ENCODE measurements around the gene PHETA2. TPM values are rescaled to one million over a fixed set of nuclear protein-coding genes. Genes with fewer than 3 reads are reported as not detected.
A peak's percentile ranks its signal among the peaks of the same experiment; 100 is the strongest.
"Not testable (repeated sequence)": the region's sequence is repeated elsewhere in the genome, so short reads cannot be mapped to it uniquely, and the experiment has no call there.

The PHETA2 gene
- total and polyA plus RNA-seq, 2 of the 13 experiments (the other 11 are each of a cell fraction or from before 2014, with no cell fraction given), result 0.07 TPM; not detected in 1

DNA sequence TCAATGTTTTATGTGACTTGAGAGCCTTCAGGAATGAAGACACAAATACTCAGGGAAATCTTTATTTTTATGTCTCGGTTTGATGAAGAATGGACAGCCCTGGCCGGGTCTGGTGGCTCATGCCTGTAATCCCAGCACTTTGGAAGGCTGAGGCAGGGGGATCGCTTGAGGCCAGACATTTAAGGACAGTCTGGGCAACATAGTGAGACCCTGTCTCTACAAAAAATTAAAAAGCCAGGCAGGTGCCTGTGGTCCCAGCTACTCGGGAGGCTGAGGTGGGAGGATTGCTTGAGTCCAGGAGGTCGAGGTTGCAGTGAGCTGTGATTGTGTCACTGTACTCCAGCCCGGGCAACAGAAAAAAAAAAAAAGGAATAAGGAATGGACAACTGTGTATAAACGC is 2.5 kb upstream of the PHETA2 start:
- H3K27me3 ChIP-seq (ENCODE audit: control insufficient read depth in 1 of 2, insufficient read depth in 2 of 2, low read length in 2 of 2); H3K36me3 ChIP-seq (replicated peaks in 1 of 2; ENCODE audit: control insufficient read depth in 1 of 2, insufficient read depth in 2 of 2, low read length in 2 of 2); CTCF ChIA-PET (ENCODE audit: low intra/inter-chr PET ratio, low total read pairs); H3K9me3 ChIP-seq (ENCODE audit: low read length); intact Hi-C loops (cut with micrococcal nuclease; ENCODE audit: unreplicated experiment); DNase-seq (ENCODE audit: low spot score); BruUV-seq (replicated peaks); H3K27ac ChIP-seq (ENCODE audit: extremely low read length, insufficient read depth, low read length); H3K79me2 ChIP-seq (ENCODE audit: insufficient read depth, low read length); ATAC-seq; H4K20me1 ChIP-seq (ENCODE audit: insufficient read depth, low read length); FAIRE-seq: not testable (repeated sequence)
- POLR2A ChIA-PET, result interaction anchor here (2.3 to 2.5 kb wide), 2 partner anchors 8 to 19 kb away, joined by 16 to 21 read pairs; partner anchors contain the start of genes NDUFA6 and SMDT1
- 38% methylated on average over 7 of the region's 7 CpGs for WGBS (ENCODE audit: low lambda C conversion rate)
- in situ Hi-C loops (cut with HindIII; ENCODE audit: extremely low pct_ligation_motif_present, low pct_unique_long_range_greater_than_20kb), result loop anchor here (5.0 kb wide), 1 partner anchor 104 kb away; the partner anchor contains the start of gene SEPTIN3
- TF ChIP-seq, protein P1, sequence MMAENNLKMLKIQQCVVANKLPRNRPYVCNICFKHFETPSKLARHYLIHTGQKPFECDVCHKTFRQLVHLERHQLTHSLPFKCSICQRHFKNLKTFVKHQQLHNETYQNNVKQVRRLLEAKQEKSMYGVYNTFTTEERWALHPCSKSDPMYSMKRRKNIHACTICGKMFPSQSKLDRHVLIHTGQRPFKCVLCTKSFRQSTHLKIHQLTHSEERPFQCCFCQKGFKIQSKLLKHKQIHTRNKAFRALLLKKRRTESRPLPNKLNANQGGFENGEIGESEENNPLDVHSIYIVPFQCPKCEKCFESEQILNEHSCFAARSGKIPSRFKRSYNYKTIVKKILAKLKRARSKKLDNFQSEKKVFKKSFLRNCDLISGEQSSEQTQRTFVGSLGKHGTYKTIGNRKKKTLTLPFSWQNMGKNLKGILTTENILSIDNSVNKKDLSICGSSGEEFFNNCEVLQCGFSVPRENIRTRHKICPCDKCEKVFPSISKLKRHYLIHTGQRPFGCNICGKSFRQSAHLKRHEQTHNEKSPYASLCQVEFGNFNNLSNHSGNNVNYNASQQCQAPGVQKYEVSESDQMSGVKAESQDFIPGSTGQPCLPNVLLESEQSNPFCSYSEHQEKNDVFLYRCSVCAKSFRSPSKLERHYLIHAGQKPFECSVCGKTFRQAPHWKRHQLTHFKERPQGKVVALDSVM (CRISPR knock-in tag; IDR thresholded peaks at IDR 0.05), result peak; percentile 73
- Histone ChIP-seq H2AFZ (ENCODE audit: low read length) (peak overlapping the region; percentile 61), H3K4me1 (ENCODE audit: insufficient read depth, low read length) (peaks cover 36% of the 10 kb centered on the region), H3K9ac (ENCODE audit: insufficient read depth, low read depth, low read length) (peak overlapping the region; percentile 66; the same call in 1 of the 2 replicates), H3K4me2 (ENCODE audit: low read depth, low read length) (peak overlapping the region; percentile 100), H3K4me3 (replicated peaks in 1 of 3; ENCODE audit: insufficient read depth in 1 of 3, low read depth in 2 of 3, low read length in 3 of 3) (peak overlapping the region in 2 of 3 experiments; percentile 52 to 79; a peak in 3 of 6 replicates)

DNA sequence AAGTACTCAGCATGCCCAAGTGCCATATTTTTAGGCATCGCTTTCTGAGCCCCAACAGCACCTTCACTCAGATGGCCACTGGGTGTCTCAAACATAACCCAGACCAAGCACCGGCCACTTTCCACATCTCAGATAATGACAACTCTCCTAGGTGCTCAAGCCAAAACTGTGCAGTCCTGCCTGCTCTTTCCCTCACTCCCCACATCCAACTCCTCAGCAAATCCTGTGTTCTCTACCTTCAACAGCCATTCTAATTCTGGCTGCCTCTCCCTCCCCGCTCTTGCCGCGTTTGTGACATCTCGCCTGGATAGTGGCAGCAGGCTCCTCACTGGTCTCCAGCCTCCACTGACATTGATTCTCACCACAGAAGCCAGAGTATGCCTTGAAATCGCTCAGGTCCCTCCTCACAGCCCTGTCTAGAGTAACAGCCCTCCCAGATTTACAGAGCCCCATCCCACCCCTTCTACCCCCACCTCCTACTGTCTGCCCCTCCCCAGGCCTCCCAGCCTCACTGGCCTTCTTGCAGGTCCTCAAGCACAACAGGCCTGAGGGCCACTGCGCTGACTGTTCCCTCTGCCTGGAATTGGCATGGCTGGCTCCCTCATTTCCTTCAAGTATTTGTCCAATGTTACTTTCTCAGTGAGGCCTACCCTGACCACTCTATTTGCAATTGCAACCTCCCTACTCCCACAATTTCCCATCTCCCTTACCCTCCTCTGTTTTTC is 1.3 kb upstream of the PHETA2 start:
- no TSS peak for BruUV-seq (replicated peaks)
- Histone ChIP-seq H3K36me3 (replicated peaks in 1 of 2; ENCODE audit: control insufficient read depth in 1 of 2, insufficient read depth in 2 of 2, low read length in 2 of 2) (no peaks in the 10 kb centered on the region; a peak in 1 of 5 replicates), H2AFZ (ENCODE audit: low read length) (no peak overlapping the region), H3K9me3 (ENCODE audit: low read length) (no peaks in the 10 kb centered on the region), H3K4me3 (replicated peaks in 1 of 3; ENCODE audit: insufficient read depth in 1 of 3, low read depth in 2 of 3, low read length in 3 of 3) (no peak overlapping the region), H4K20me1 (ENCODE audit: insufficient read depth, low read length) (no peaks in the 10 kb centered on the region), H3K9ac (ENCODE audit: insufficient read depth, low read depth, low read length) (no peak overlapping the region), H3K4me2 (ENCODE audit: low read depth, low read length) (peak overlapping the region; percentile 58; the same call in 1 of the 2 replicates), H3K4me1 (ENCODE audit: insufficient read depth, low read length) (peaks cover 36% of the 10 kb centered on the region), H3K27me3 (ENCODE audit: control insufficient read depth in 1 of 2, insufficient read depth in 2 of 2, low read length in 2 of 2) (no peaks in the 10 kb centered on the region; a peak in 1 of 5 replicates), H3K27ac (ENCODE audit: extremely low read length, insufficient read depth, low read length) (no peak overlapping the region), H3K79me2 (ENCODE audit: insufficient read depth, low read length) (no peaks in the 10 kb centered on the region)
- intact Hi-C loops (cut with micrococcal nuclease; ENCODE audit: unreplicated experiment), result no loop called here
- in situ Hi-C loops (cut with HindIII; ENCODE audit: extremely low pct_ligation_motif_present, low pct_unique_long_range_greater_than_20kb), result loop anchor here (5.0 kb wide), 1 partner anchor 105 kb away; the partner anchor contains the start of gene SEPTIN3
- ChIA-PET CTCF (ENCODE audit: low intra/inter-chr PET ratio, low total read pairs) (no interaction called here), POLR2A (no interaction called here)
- ATAC-seq (no peak), FAIRE-seq (peak; percentile 40), DNase-seq (ENCODE audit: low spot score) (no peak)
- WGBS (ENCODE audit: low lambda C conversion rate), result 36% methylated on average over 7 of the region's 8 CpGs
- TF ChIP-seq IRX3 (CRISPR knock-in tag; IDR thresholded peaks at IDR 0.05; ENCODE audit: borderline replicate concordance, low read depth) (no peak), ZNF329 (CRISPR knock-in tag; IDR thresholded peaks at IDR 0.05; ENCODE audit: low read depth) (no peak), TBX3 (IDR thresholded peaks at IDR 0.05; ENCODE audit: borderline replicate concordance) (no peak), STAG1 (CRISPR knock-in tag; IDR thresholded peaks at IDR 0.05) (0 out of 2 replicates have a peak, but pooled peaks have one; percentile 12), ZNF557 (CRISPR knock-in tag; IDR thresholded peaks at IDR 0.05) (no peak), REL (CRISPR knock-in tag; conservative IDR thresholded peaks at IDR 0.05) (no peak), ZNF891 (CRISPR knock-in tag; IDR thresholded peaks at IDR 0.05) (no peak), HNF4A (CRISPR knock-in tag; IDR thresholded peaks at IDR 0.05) (peak; percentile 18; the same call in 1 of the 2 replicates), ZNF773 (CRISPR knock-in tag; IDR thresholded peaks at IDR 0.05; ENCODE audit: borderline replicate concordance) (no peak), ZNF124 (CRISPR knock-in tag; IDR thresholded peaks at IDR 0.05) (no peak), NFKBIZ (CRISPR knock-in tag; IDR thresholded peaks at IDR 0.05) (no peak)
- TF ChIP-seq, protein P2, sequence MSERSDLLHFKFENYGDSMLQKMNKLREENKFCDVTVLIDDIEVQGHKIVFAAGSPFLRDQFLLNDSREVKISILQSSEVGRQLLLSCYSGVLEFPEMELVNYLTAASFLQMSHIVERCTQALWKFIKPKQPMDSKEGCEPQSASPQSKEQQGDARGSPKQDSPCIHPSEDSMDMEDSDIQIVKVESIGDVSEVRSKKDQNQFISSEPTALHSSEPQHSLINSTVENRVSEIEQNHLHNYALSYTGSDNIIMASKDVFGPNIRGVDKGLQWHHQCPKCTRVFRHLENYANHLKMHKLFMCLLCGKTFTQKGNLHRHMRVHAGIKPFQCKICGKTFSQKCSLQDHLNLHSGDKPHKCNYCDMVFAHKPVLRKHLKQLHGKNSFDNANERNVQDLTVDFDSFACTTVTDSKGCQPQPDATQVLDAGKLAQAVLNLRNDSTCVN (CRISPR knock-in tag; IDR thresholded peaks at IDR 0.05; ENCODE audit: borderline replicate concordance), result no peak
